ENCODE data around the gene TSPEAR. TPM values are rescaled to one million over a fixed set of nuclear protein-coding genes. Genes with fewer than 3 reads are reported as not detected.
A peak's percentile ranks its signal among the peaks of the same experiment; 100 is the strongest.

TSPEAR gene
- total and polyA plus RNA-seq, 2 of the 13 experiments (the other 11 are each of a cell fraction or from before 2014, with no cell fraction given): 0.07 to 0.32 TPM

GRCh38 chr21:44506279-44507255 is 204.8 kb downstream of the TSPEAR start:
- 0% methylated on average over 17 of the region's 44 CpGs for WGBS (ENCODE audit: low lambda C conversion rate)
- CTCF ChIA-PET (ENCODE audit: low intra/inter-chr PET ratio, low total read pairs): no interaction called here
- FAIRE-seq: peak; percentile 43
- intact Hi-C loops (cut with micrococcal nuclease; ENCODE audit: unreplicated experiment): no loop called here
- peak; percentile 70 for DNase-seq (ENCODE audit: low spot score)
- no peaks in the 10 kb centered on the region; a peak in 1 of 5 replicates for H3K27me3 ChIP-seq (ENCODE audit: control insufficient read depth in 1 of 2, insufficient read depth in 2 of 2, low read length in 2 of 2)
- H3K9ac ChIP-seq (ENCODE audit: insufficient read depth, low read depth, low read length): peak overlapping the region; percentile 83
- POLR2A ChIA-PET: interaction anchor here (0.8 to 3.0 kb wide), 18 partner anchors 9 to 421 kb away, joined by 3 to 49 read pairs (median 5); partner anchors contain the start of genes CFAP410, PFKL and UBE2G2
- H3K4me3 ChIP-seq (replicated peaks in 1 of 3; ENCODE audit: insufficient read depth in 1 of 3, low read depth in 2 of 3, low read length in 3 of 3): peak overlapping the region; percentile 57 to 77 (median 67)
- in situ Hi-C loops (cut with HindIII; ENCODE audit: extremely low pct_ligation_motif_present, low pct_unique_long_range_greater_than_20kb): loop anchor here (5.0 kb wide), 1 partner anchor 231 kb away; no protein-coding TSS in a partner anchor
- H3K9me3 ChIP-seq (ENCODE audit: low read length): no peaks in the 10 kb centered on the region
- peak overlapping the region; percentile 91 for H3K27ac ChIP-seq (ENCODE audit: extremely low read length, insufficient read depth, low read length)
- H4K20me1 ChIP-seq (ENCODE audit: insufficient read depth, low read length): no peaks in the 10 kb centered on the region
- peaks cover 57% of the 10 kb centered on the region for H3K4me1 ChIP-seq (ENCODE audit: insufficient read depth, low read length)
- peaks cover 25% of the 10 kb centered on the region for H3K79me2 ChIP-seq (ENCODE audit: insufficient read depth, low read length)
- BruUV-seq (replicated peaks): no TSS peak
- peak overlapping the region; percentile 98 for H3K4me2 ChIP-seq (ENCODE audit: low read depth, low read length)
- peaks cover 14 to 19% of the 10 kb centered on the region in 2 experiments for H3K36me3 ChIP-seq (replicated peaks in 1 of 2; ENCODE audit: control insufficient read depth in 1 of 2, insufficient read depth in 2 of 2, low read length in 2 of 2)
- peak; percentile 84 for ATAC-seq
- H2AFZ ChIP-seq (ENCODE audit: low read length): no peak overlapping the region
- TF ChIP-seq ZNF441 (CRISPR knock-in tag; IDR thresholded peaks at IDR 0.05; ENCODE audit: borderline replicate concordance): peak; percentile 69; the same call in 1 of the 2 replicates
- TF ChIP-seq ZNF512B (CRISPR knock-in tag; IDR thresholded peaks at IDR 0.05; ENCODE audit: borderline replicate concordance): 0 out of 2 replicates have a peak, but pooled peaks have one; percentile 57
- TF ChIP-seq FOXK2 (IDR thresholded peaks at IDR 0.05): no peak
- TF ChIP-seq ZNF484 (CRISPR knock-in tag; IDR thresholded peaks at IDR 0.05; ENCODE audit: borderline replicate concordance, low read depth): no peak
- peak; percentile 37 for TF ChIP-seq POLR2G (IDR thresholded peaks at IDR 0.05; ENCODE audit: low read depth, low read length)
- no peak for TF ChIP-seq ZNF549 (CRISPR knock-in tag; IDR thresholded peaks at IDR 0.05)
- no peak for TF ChIP-seq MNT (IDR thresholded peaks at IDR 0.05)
- no peak for TF ChIP-seq ZBTB21 (CRISPR knock-in tag; IDR thresholded peaks at IDR 0.05)
- 0 out of 2 replicates have a peak, but pooled peaks have one; percentile 43 for TF ChIP-seq ZNF224 (CRISPR knock-in tag; IDR thresholded peaks at IDR 0.05)
- TF ChIP-seq ZNF30 (CRISPR knock-in tag; IDR thresholded peaks at IDR 0.05): no peak
- no peak for TF ChIP-seq REXO4 (CRISPR knock-in tag; IDR thresholded peaks at IDR 0.05; ENCODE audit: borderline replicate concordance)
- no peak for TF ChIP-seq CREB1 (IDR thresholded peaks at IDR 0.05)
- no peak for TF ChIP-seq CREB1 (CRISPR knock-in tag; IDR thresholded peaks at IDR 0.05)
- TF ChIP-seq PCBP2 (optimal IDR thresholded peaks at IDR 0.05; ENCODE audit: low read depth, low read length, poor library complexity, severe bottlenecking): no peak
- no peak; the same call in 1 of the 2 replicates for TF ChIP-seq ZNF263 (CRISPR knock-in tag; IDR thresholded peaks at IDR 0.05)
- no peak for TF ChIP-seq RBM39 (IDR thresholded peaks at IDR 0.05; ENCODE audit: low read depth, low read length, poor library complexity, severe bottlenecking)
- no peak for TF ChIP-seq KLF15 (CRISPR knock-in tag; IDR thresholded peaks at IDR 0.05; ENCODE audit: borderline replicate concordance)
- TF ChIP-seq TOE1 (CRISPR knock-in tag; IDR thresholded peaks at IDR 0.05): no peak
- TF ChIP-seq KLF16 (CRISPR knock-in tag; IDR thresholded peaks at IDR 0.05): no peak
